Ecto neural progenitor cell (in vitro differentiated cells): Measurements from ENCODE around the gene SHC3.

Experiments
- DNase-seq: peaks from one replicate; pipeline ENCODE4 v3.0.0-alpha.2; 2018; ENCODE audit warnings: low spot score

Gene SHC3

DNA sequence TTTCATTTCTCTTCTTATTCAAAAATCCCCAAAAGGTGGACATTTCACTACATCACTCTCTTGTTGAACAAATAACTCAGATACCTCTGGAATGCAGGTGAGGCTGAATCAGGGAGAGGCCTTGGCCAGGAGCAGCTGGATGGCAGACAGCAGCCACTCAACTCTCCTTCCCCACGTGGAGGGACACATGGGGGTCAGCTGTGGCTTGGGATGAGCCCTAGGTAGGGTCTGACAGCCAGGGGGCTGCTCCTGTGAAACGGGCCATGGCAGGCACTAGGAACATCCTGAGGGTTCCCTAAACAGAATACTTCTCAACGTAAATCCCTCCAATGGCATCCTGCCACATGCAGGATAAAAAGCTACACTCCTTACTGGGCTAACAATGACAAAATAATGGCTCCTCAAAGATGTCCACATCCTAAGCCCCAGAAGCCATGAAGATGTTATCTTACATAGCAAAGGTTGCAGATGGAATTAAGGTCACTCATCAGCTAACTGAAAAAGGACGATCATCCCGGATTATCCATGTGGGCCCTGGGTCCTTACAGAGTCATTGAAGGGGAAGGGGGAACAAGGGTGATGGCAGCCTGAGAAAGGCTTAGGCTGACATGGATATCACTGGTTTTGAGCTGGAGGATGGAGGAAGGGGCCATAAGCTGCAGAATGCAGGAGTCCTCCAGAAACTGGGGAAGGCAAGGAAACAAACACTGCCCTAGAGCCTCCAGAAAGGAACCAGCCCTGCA is 218.7 kb downstream of the SHC3 start:
- peak; percentile 21 for DNase-seq

DNA sequence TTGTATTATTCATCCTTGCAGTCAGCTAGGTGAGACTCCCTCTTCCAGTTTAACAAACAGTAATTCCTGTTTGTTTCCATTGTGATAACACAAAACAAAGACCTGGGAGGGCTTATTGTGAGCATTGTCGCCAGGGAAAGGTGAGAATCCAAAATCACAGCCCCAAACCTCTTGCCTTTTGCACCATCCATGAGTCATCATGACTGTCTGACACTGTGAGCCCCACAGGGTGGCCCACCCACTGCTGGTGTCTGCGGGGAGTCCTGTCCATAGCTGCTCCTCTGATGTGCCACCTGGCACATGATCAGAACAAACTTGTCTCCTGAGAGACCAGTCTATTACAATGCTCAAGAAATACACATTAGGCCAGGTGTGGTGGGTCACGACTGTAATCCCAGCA is 221.1 kb downstream of the SHC3 start:
- DNase-seq = no peak
